PC-3 (cell line): Measurements from ENCODE around the gene SERPINF2. TPM values are rescaled to one million over a fixed set of nuclear protein-coding genes. Genes with fewer than 3 reads are reported as not detected.
A peak's percentile ranks its signal among the peaks of the same experiment; 100 is the strongest.

Experiments
- ATAC-seq: fragments of 200-7000 bp; cut with Tn5 transposase; 2 replicates; pipeline ENCODE4 v1.9.1; 2020; ENCODE audit warnings: mild to moderate bottlenecking, moderate library complexity
- BruUV-seq: library from RNA; stranded (reverse); fragments of 400-500 nt; replicated peaks from 2 replicates; lab custom pipeline; 2021; lab: Mats Ljungman, UMichigan
- CTCF ChIA-PET: fragments of 300-600 bp; sonication (Branson Sonifier 250); formaldehyde crosslinking; loops from one replicate; lab custom pipeline; 2022; ENCODE audit warnings: antibody characterized with exemption; lab: Charles Lee
- POLR2A ChIA-PET: fragments of 300-600 bp; sonication (Branson Sonifier 250); formaldehyde crosslinking; loops from one replicate; lab custom pipeline; 2022; ENCODE audit warnings: antibody characterized with exemption; ENCODE audit not compliant: unreplicated experiment; lab: Charles Lee
- DNase-seq: peaks from one replicate; pipeline ENCODE4 v3.0.0-alpha.2; 2015
- H2AFZ ChIP-seq: fragments of 300-600 bp; sonication (generic); 2 replicates; pipeline ENCODE4 v1.6.0; 2016; ENCODE audit warnings: antibody characterized with exemption, low read length
- H3F3A ChIP-seq: fragments of 300-600 bp; sonication (generic); one replicate; pipeline ENCODE4 v1.6.0; 2017; ENCODE audit warnings: antibody characterized with exemption, low read length, control low read depth, mild to moderate bottlenecking; ENCODE audit not compliant: unreplicated experiment
- H3K27ac ChIP-seq: fragments of 300-600 bp; sonication (generic); 2 replicates; pipeline ENCODE4 v1.5.1; 2016; ENCODE audit warnings: mild to moderate bottlenecking, low read length
- H3K27me3 ChIP-seq: fragments of 300-600 bp; sonication (generic); 2 replicates; pipeline ENCODE4 v1.6.1; 2016; ENCODE audit warnings: low read length, mixed read lengths
- H3K36me3 ChIP-seq: fragments of 300-600 bp; sonication (generic); 2 replicates; pipeline ENCODE4 v1.6.1; 2016; ENCODE audit warnings: low read depth, mixed run types, low read length, mixed read lengths
- H3K4me1 ChIP-seq: fragments of 300-600 bp; sonication (generic); 2 replicates; pipeline ENCODE4 v1.5.1; 2016; ENCODE audit warnings: low read length; ENCODE audit not compliant: insufficient read depth
- H3K4me2 ChIP-seq: fragments of 300-600 bp; sonication (generic); 2 replicates; pipeline ENCODE4 v1.6.0; 2016; ENCODE audit warnings: low read length
- H3K4me3 ChIP-seq: fragments of 300-600 bp; sonication (generic); 2 replicates; pipeline ENCODE4 v1.5.1; 2016; ENCODE audit warnings: mild to moderate bottlenecking, low read length, mixed read lengths
- H3K79me2 ChIP-seq: fragments of 300-600 bp; sonication (generic); 2 replicates; pipeline ENCODE4 v1.6.1; 2017; ENCODE audit warnings: low read length, mixed read lengths
- H3K9ac ChIP-seq: fragments of 300-600 bp; sonication (generic); 2 replicates; pipeline ENCODE4 v1.6.0; 2016; ENCODE audit warnings: mild to moderate bottlenecking, low read length
- H3K9me2 ChIP-seq: fragments of 300-600 bp; sonication (generic); replicated peaks from 2 replicates; pipeline ENCODE4 v1.6.1; 2016; ENCODE audit warnings: mixed run types, low read length, mixed read lengths
- H3K9me3 ChIP-seq: fragments of 300-600 bp; sonication (generic); 2 replicates; pipeline ENCODE4 v1.6.1; 2016; ENCODE audit warnings: low read length, mixed read lengths
- H4K20me1 ChIP-seq: fragments of 300-600 bp; sonication (generic); 2 replicates; pipeline ENCODE4 v1.6.1; 2016; ENCODE audit warnings: low read length, mixed read lengths
- EZH2 ChIP-seq: fragments of 300-600 bp; sonication (generic); IDR thresholded peaks from one replicate; pipeline ENCODE4 v1.6.1; 2017; ENCODE audit warnings: antibody characterized with exemption, mild to moderate bottlenecking, low read length; ENCODE audit not compliant: unreplicated experiment
- EZH2phosphoT487 ChIP-seq: fragments of 300-600 bp; sonication (generic); IDR thresholded peaks from 2 replicates; pipeline ENCODE4 v1.6.1; 2018; ENCODE audit warnings: mild to moderate bottlenecking, antibody characterized with exemption, low read length, borderline replicate concordance
- intact Hi-C: fragments of 100-400 bp; cut with micrococcal nuclease; formaldehyde crosslinking; loops from 2 replicates; pipeline ENCODE4 v1.9.0; 2023
- total RNA-seq: library from RNA; depleted of rRNA; stranded (reverse); fragments of >200 nt; gene quantifications from 2 replicates; pipeline ENCODE4 v1.2.3, GENCODE V29; 2014
- TF ChIP-seq, protein P1 (sequence below): fragments of 300-600 bp; sonication (generic); conservative IDR thresholded peaks from 2 replicates; pipeline ENCODE4 v1.5.1; 2017; ENCODE audit warnings: antibody characterized with exemption, low read depth, mild to moderate bottlenecking, low read length

Gene SERPINF2
- total RNA-seq, 1 experiment from 2014 or later = 2.5 TPM

DNA sequence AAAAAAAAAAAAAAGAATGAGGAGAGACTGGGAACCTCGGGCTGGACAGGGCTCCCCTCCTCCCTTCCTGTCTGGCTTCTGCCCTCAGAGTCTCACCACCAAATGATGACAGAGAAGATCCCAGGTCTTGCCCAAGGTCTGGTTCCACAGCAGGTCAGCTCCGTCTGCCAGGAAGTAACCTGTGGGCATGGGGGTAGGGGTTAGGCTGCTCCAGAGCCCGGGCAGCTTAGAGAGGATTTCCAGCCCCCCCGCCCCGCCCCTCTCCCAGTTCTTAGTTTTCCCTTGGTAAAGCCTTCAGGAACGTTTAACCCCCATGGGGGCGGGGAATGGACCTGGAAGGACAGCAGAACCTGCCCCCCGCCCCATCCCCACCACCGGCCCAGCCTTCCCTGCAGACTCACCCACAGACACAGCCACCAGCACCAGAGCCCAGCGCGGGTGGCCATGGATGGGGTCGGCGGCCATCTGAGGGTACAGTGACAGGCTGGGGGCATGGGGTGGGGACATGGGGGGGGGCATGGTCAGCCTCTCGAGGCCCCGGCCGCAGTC, 33.2 kb upstream of the SERPINF2 start:
- H3K9me2 ChIP-seq = no peaks in the 10 kb centered on the region
- peak overlapping the region; percentile 93 for H3K4me2 ChIP-seq
- H3K27me3 ChIP-seq = no peaks in the 10 kb centered on the region
- H3K4me3 ChIP-seq = no peak overlapping the region
- CTCF ChIA-PET = no interaction called here
- TF ChIP-seq EZH2phosphoT487 = no peak
- TF ChIP-seq, protein P1, sequence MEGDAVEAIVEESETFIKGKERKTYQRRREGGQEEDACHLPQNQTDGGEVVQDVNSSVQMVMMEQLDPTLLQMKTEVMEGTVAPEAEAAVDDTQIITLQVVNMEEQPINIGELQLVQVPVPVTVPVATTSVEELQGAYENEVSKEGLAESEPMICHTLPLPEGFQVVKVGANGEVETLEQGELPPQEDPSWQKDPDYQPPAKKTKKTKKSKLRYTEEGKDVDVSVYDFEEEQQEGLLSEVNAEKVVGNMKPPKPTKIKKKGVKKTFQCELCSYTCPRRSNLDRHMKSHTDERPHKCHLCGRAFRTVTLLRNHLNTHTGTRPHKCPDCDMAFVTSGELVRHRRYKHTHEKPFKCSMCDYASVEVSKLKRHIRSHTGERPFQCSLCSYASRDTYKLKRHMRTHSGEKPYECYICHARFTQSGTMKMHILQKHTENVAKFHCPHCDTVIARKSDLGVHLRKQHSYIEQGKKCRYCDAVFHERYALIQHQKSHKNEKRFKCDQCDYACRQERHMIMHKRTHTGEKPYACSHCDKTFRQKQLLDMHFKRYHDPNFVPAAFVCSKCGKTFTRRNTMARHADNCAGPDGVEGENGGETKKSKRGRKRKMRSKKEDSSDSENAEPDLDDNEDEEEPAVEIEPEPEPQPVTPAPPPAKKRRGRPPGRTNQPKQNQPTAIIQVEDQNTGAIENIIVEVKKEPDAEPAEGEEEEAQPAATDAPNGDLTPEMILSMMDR = no peak
- TF ChIP-seq EZH2 = no peak
- peaks cover 31% of the 10 kb centered on the region for H4K20me1 ChIP-seq
- no peaks in the 10 kb centered on the region for H3K9me3 ChIP-seq
- intact Hi-C loops = no loop called here
- H3F3A ChIP-seq = peaks cover 13% of the 10 kb centered on the region
- no peak overlapping the region for H2AFZ ChIP-seq
- ATAC-seq (no peak), DNase-seq (no peak)
- peaks cover 33% of the 10 kb centered on the region for H3K4me1 ChIP-seq
- no TSS peak for BruUV-seq
- H3K27ac ChIP-seq = no peak overlapping the region
- POLR2A ChIA-PET = no interaction called here
- no peak overlapping the region for H3K9ac ChIP-seq
- H3K79me2 ChIP-seq = peaks cover 31% of the 10 kb centered on the region
- H3K36me3 ChIP-seq = peaks cover 21% of the 10 kb centered on the region

DNA sequence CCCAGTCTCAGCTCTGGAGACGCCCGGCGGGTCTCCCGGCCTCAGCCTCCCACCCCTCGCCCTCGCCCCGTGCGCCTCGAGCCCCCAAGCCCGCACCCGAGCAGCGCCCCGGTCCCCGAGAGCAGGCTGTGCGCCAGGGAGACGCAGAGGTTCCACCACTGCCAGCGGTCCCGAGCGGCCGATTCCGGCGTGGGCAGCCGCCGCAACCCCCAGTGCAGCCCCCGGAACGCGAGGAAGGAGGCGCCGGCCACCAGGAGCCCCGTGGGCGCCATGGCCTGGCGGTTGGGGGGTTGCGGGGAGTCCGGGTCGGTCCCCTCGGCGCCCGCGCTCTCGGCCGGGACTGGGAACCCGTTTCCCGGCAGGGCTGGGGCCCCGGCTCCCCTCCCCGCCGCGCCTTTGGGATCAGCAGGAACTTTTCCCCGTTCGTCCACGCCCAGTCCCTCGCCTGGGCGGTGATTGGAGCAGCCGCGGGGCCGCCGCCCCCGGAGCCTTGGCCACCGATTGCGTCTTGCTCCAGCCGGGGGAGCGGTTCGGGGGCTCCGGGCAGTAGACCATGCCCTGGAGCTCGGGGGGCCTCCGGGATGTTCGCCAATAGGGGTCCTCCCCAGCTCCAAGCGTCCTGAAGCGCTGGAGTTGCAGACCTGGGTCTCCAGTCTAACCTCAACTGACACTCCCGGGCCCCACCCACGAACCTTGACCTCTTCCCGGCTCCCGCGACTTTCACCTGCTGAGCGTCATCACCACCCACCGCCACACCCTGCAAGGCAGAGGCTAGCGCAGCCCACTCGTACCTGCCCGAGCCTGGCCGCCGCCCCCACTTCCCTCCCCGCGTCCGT, 32.5 kb upstream of the SERPINF2 start, which contains the start of gene TLCD2:
Gene TLCD2 (minus strand): TSS at position 407 of the 836 bp plus-strand sequence. CDS start 135 bp downstream, at position 272.
- peak within 1 kb of the TSS; percentile 93 for H3K4me2 ChIP-seq
- no peaks in the 10 kb centered on the region for H3K9me2 ChIP-seq
- DNase-seq (peak; percentile 62), ATAC-seq (peak; percentile 61)
- H3K36me3 ChIP-seq = peaks cover 21% of the 10 kb centered on the region
- H4K20me1 ChIP-seq = peaks cover 35% of the 10 kb centered on the region
- no peaks in the 10 kb centered on the region for H3K9me3 ChIP-seq
- peaks cover 33% of the 10 kb centered on the region for H3K4me1 ChIP-seq
- BruUV-seq = no TSS peak
- peak within 1 kb of the TSS; percentile 70 for H3K4me3 ChIP-seq
- POLR2A ChIA-PET = interaction anchor here (0.5 to 0.6 kb wide), 2 partner anchors 10 to 12 kb away, joined by 3 to 7 read pairs; no protein-coding TSS in a partner anchor
- intact Hi-C loops = loop anchor here (2.0 kb wide), 1 partner anchor 25 kb away; the partner anchor contains the start of gene PRPF8
- H3K27ac ChIP-seq = peak within 1 kb of the TSS; percentile 57
- H3K27me3 ChIP-seq = no peaks in the 10 kb centered on the region
- TF ChIP-seq EZH2 (no peak), EZH2phosphoT487 (no peak)
- TF ChIP-seq, protein P1 = no peak
- peak within 1 kb of the TSS; percentile 45; the same call in 1 of the 2 replicates for H2AFZ ChIP-seq
- H3K79me2 ChIP-seq = peaks cover 38% of the 10 kb centered on the region
- H3F3A ChIP-seq = peaks cover 13% of the 10 kb centered on the region
- peak within 1 kb of the TSS; percentile 63 for H3K9ac ChIP-seq
- CTCF ChIA-PET = no interaction called here
